GM10266 (cell line): Measurements from ENCODE around the gene PRDM8.

Experiments used
- DNase-seq: peaks from one replicate; pipeline ENCODE4 v3.0.0; 2012; ENCODE audit errors: extremely low spot score
- CTCF ChIP-seq: IDR thresholded peaks from 2 replicates; pipeline ENCODE4 v1.5.1; 2012; ENCODE audit warnings: mild to moderate bottlenecking, low read depth; ENCODE audit not compliant: control insufficient read depth, insufficient read depth; ENCODE audit errors: missing control alignments

Gene PRDM8

GRCh38 chr4:80196922-80197573 is at the start of gene PRDM8:
Gene PRDM8 (plus strand): TSS chr4:80197503. CDS start chr4:80200081, 2,578 bp downstream.
- no peak for DNase-seq
- no peak for TF ChIP-seq CTCF

- no peak for TF ChIP-seq CTCF
- no peak for DNase-seq
Observed at GRCh38 chr4:80150387-80151180, 46.7 kb upstream of the PRDM8 start.

- no peak for DNase-seq
- TF ChIP-seq CTCF: no peak
Observed at GRCh38 chr4:80151981-80152380, 45.3 kb upstream of the PRDM8 start.

- TF ChIP-seq CTCF: no peak
- no peak for DNase-seq
Observed at GRCh38 chr4:80153874-80154544, 43.3 kb upstream of the PRDM8 start.

GRCh38 chr4:80154545-80154933 is 42.8 kb upstream of the PRDM8 start:
- no peak for DNase-seq

GRCh38 chr4:80155316-80155982 is 41.9 kb upstream of the PRDM8 start:
- no peak for TF ChIP-seq CTCF
- DNase-seq: no peak

More at GRCh38 chr4:80154545-80154933, 42.8 kb upstream of the PRDM8 start:
- no peak for TF ChIP-seq CTCF
